NB4 (cell line): ENCODE results near the gene C20orf204.

Experiments
- MAX ChIP-seq: IDR thresholded peaks from 2 replicates; pipeline ENCODE4 v1.6.1; 2011; ENCODE audit warnings: low read depth, low read length
- MYC ChIP-seq: IDR thresholded peaks from 2 replicates; pipeline ENCODE4 v1.6.1; 2011; ENCODE audit warnings: low read depth, low read length
- TF ChIP-seq, protein P1 (sequence below): IDR thresholded peaks from one replicate; pipeline ENCODE4 v1.5.1; 2012; ENCODE audit warnings: low read depth, low read length

- TF ChIP-seq MYC (no peak), MAX (peak; percentile 52)
- TF ChIP-seq, protein P1, sequence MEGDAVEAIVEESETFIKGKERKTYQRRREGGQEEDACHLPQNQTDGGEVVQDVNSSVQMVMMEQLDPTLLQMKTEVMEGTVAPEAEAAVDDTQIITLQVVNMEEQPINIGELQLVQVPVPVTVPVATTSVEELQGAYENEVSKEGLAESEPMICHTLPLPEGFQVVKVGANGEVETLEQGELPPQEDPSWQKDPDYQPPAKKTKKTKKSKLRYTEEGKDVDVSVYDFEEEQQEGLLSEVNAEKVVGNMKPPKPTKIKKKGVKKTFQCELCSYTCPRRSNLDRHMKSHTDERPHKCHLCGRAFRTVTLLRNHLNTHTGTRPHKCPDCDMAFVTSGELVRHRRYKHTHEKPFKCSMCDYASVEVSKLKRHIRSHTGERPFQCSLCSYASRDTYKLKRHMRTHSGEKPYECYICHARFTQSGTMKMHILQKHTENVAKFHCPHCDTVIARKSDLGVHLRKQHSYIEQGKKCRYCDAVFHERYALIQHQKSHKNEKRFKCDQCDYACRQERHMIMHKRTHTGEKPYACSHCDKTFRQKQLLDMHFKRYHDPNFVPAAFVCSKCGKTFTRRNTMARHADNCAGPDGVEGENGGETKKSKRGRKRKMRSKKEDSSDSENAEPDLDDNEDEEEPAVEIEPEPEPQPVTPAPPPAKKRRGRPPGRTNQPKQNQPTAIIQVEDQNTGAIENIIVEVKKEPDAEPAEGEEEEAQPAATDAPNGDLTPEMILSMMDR, result no peak
Observed at GRCh38 chr20:64082126-64082731, 46.2 kb downstream of the C20orf204 start.
